HUDEP-2 (cell line): ENCODE data around the gene TCF19.
A peak's percentile ranks its signal among the peaks of the same experiment; 100 is the strongest.
"Not testable (repeated sequence)": the region's sequence is repeated elsewhere in the genome, so short reads cannot be mapped to it uniquely, and the experiment has no call there.

Experiments
- DNase-seq, 76 experiments: peaks; one replicate each; lab custom pipeline; 2025; ENCODE audit not compliant: unreplicated experiment in 76 of 76; lab: John Stamatoyannopoulos, UW

Gene TCF19

DNA sequence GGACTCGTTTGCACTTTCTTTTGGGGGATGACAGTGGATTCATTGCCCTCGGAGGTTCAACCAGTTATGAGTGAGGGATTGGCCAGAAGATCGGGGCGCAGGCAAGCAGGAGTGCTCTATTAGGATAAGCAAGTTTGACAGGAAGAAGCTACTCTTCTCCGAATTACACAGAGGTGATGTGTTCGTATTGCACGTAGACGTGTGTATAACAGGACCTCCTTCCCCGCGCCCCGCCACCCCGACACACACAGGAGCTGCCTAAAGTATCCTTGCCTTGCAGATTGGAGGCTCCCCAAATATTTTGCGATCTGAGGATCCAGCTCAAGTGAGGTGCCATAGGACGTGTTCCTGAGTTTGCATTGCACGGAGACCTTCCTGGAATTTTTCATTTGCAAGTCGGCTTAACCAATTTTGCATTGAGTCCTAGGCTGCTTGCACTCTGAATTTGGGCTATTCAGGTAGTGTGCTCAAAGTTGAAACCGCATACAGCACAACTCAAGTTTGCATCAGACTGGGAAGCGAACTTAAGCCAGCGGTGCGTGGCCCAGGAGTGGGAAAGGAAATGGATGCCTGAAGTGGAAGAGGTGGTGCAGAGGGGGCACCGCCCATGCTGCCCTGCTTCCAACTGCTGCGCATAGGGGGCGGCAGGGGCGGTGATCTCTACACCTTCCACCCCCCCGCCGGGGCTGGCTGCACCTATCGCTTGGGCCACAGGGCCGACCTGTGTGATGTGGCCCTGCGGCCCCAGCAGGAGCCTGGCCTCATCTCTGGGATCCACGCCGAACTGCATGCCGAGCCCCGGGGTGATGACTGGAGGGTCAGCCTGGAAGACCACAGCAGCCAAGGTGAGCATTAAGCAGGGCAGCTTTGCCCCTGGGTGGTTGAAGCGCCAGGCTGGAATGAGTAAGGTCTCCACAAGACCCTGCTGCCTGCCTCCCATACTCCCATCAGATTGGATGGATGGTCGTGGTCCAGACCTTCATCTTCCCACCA is 770 bp downstream of the TCF19 start:
- DNase-seq, result peak in 8 of 76 experiments; percentile 14 to 48 (median 38)

GRCh38 chr6:31161216-31162126 is 3.1 kb downstream of the TCF19 start:
- no peak for DNase-seq

DNA sequence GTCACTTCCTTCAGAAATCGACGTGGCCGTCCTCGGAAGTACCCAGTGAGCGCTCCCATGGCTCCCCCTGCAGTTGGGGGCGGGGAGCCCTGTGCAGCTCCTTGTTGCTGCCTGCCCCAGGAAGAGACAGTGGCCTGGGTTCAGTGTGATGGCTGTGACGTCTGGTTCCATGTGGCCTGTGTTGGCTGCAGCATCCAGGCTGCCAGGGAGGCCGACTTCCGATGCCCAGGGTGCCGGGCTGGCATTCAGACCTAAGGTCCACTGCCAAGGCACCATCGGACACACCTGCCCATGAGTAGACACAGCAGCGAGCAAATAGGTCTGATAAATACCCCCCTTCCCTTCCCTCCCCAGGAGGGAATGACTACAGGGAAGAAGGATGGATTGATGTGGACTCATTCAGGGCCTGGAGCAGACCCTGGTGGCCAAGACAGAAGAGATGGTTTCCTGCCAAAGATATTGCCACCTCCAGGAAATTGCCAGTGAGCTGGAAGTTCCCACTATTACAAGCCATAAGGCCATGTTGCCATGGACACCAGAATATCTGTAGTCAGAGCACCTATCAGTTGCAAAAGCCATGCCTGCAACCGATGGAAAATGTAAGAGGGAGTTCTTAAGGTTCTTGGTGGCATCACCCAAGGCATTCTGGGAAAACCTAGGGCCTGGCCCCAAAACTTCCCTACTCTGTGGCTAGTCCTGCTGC is 4.2 kb downstream of the TCF19 start:
- DNase-seq, result no peak

- DNase-seq, result peak in 8 of 76 experiments; percentile 4 to 33 (median 14)
Observed at GRCh38 chr6:31163922-31164321, 5.5 kb downstream of the TCF19 start.

DNA sequence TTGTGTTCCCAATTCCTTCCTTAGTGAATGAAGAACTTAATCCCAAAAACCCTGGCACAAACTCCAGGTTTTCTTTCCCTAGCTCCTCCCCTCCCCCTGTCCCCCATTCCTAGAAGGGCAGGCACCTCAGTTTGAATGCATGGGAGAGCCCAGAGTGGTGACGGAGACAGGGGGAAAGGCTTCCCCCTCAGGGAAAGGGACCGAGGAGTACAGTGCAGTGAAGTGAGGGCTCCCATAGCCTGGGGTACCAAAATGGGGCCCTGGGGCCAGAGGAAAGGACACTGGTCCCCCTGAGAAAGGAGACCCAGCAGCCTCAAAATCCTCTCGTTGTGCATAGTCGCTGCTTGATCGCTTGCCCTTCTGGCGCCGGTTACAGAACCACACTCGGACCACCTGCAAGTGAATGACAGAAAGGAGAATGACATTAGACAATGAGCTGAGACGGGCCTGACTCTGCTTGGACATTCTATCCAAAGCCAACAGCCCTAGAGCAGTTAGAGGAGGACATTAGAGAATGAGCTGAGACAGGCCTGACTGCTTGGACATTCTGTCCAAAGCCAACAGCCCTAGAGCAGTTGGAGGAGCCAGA is 6.2 kb downstream of the TCF19 start:
- not testable (repeated sequence) for DNase-seq

- not testable (repeated sequence) for DNase-seq
Observed at GRCh38 chr6:31165064-31165832, 6.9 kb downstream of the TCF19 start.

DNA sequence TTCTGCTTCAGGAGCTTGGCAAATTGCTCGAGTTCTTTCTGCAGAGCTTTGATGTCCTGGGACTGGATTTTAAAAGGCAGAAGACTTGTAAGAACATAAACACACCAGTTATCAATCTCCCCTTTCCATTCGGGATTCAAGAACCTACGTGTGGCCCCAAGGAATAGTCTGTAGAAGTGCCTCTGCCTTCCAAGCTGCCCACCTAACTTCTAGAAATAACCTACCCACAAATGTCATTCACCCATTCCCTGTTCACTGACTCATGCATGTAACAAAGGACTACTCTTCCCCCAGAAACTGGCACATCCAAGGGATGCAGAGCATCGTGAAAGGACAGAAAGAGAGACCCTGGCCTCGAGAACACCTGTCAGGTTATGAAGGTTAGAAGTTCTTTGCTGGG is 7.6 kb downstream of the TCF19 start:
- DNase-seq, result no peak

GRCh38 chr6:31168606-31169005 is 10.2 kb downstream of the TCF19 start:
- DNase-seq, result no peak

DNA sequence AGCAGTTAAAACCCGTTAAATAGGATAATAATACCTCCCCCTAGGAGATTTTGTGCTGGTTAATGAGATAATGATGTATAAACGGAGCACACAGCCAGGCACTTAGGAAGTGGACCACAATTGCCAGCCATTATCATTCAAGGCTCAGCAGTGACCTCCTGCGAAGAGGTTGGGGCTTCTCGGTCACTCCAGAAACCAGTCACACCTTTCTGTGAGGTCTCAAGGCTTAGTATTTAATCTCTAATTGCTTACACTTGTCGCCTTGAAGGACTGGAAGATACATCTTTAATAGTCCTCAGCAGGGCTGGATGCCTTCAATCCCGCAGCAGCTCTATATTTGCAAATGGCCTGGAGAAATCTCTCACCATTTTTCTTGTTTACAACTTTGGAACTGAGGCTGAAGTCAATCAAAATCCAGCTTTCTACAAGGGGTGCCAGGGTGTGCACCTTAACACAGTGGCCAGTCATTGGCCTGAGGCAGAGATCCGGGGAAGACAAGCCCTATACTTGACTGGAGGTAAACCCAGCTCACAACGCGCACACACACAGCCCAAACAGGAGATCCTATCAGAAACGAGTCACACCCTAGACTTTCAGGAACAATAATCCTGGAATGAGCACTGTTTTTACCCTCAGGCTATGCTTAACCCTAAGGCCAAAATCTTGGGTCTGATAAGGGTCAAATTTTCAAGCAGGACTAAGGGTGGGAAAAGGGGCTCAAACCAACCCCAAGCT is 10.9 kb downstream of the TCF19 start:
- DNase-seq, result no peak

GRCh38 chr6:31169858-31170599 is 11.6 kb downstream of the TCF19 start:
- not testable (repeated sequence) for DNase-seq

- no peak for DNase-seq
Observed at GRCh38 chr6:31170600-31170881, 12.2 kb downstream of the TCF19 start, which contains the start of gene POU5F1. TSS of gene POU5F1 (minus strand) at chr6:31170682. CDS start at chr6:31170620, 62 bp downstream.

DNA sequence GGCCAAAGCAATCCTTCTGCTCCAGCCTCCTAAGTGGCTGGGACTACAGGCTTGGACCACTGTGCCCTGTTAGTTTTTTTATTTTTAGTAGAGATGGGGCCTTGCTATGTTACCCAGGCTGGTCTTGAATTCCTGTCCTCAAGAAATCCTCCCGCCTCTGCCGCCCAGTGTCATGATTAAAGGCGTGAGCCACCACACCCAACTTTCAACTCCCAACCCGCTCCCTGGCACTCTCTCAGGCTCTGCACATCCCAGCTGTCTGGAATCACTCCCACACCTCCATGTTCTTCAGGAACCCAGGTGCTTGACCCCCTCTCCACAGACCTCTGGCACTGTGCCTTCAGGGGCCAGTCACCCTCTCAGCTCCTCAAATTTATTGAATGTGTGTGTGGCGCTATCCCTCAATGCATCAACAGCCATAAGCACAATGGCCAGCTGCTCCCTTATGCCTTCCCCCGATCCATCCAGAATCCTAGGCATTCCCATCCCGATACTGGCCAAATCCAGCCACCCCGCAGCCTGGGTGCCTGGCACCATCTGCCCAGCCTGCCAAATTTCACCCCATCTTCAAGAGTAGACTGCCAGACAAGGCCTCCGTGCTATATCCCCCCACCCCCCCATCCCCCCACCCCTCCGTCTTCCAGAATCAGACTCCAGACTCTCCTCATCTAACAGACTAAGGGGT is 12.7 kb downstream of the TCF19 start:
- peak in 1 of 76 experiments; percentile 12 for DNase-seq

DNA sequence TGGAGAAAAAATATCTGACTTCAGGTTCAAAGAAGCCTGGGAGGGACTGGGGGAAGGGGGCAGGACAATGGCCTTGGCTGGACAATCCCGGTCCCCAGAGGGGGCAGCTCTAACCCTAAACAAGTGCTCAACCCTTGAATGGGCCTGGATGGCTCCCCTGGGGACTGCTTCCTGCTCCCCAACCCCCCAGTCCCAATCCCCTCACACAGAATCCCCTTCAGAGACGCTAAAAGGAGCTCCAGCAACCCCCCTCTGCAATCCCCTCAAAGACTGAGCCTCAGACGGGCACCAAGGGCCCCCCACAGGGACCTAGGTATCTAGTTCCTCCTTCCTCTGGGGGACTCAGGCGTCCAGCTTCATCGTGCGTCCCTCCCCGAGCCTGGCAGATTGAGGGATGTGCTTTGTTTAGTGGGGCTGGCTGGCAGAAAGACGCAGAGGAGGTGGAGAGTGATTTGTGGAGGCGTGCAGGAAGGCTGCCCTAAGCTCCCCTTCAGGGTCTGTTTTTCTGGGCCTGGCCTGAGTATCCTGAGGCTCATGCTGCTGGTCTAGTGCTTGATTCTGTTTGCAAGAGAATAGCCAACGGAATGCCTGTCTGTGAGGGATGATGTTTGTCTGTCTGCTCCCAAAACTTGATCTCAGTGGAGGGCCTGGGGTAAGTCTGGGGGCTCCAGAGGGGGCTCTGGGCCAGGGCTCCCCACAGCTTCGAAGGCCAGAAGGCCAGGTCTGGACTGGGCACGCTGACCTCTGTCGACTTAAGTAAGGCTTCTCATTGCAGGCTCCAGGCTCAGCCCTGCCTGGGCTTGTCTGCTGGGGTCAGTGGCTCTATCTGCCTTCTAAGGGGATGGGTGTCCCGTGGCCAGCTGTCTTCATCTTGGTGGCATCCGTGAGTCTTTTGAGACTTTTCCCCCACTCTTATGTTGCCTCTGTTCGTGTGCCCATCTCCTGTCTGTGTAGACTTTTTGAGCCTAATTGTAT is 13.8 kb downstream of the TCF19 start:
- no peak for DNase-seq

DNA sequence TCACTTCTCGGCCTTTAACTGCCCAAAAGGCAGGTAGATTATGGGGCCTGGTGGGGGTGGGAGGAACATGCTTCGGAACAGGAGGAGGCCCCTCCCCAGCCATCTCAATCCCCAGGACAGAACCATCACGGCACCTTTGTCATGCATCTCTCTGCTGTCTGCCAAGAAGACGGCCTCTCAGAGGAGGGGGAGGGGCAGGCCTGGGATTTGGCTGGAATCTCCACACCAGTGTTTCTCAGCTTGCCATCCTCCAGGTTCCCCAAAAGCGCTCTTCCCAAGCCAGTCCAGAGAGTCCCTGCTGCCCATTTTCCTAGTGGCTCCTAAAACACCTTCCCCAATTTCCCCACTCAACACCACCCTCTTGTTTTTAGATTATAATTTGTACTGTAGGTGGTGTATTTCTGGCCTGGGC is 14.6 kb downstream of the TCF19 start:
- DNase-seq, result no peak

DNA sequence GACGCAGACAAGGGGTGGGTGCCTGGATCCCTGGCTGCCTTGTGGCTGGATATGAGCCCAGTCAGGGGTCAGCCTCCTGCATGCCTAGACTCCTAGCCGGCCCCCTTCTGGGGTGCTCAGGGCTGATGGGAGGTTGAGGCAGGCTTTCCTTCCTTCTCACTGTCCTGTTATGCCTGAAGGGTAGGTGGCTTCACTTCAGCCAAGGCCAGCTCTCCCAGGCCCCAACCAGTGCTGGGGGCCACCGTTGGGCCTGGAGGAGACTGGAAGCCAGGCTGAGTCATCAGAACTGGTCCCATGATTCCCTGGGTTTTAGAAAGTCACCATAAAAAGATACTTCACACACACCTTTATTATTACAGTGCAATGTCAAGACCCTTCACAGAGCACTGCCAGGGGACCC is 15.0 kb downstream of the TCF19 start:
- no peak for DNase-seq

DNA sequence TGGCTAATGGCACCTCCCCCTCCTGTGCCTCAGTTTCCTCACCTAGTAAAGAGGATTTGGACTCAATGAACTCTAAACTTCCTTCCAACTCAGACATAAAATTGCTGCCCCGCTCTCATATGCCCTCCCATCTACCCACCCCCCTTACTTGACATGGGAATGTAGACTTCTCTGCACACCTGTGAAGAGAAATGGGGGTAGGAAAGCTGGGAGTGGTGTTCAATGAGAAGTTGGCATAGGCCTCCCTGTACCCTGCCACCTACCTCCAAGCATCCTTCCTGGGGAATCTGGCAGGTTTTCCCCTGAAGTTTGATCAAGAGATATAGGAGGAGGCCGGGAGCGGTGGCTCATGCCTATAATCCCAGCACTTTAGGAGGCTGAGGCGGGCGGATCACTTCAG is 16.0 kb downstream of the TCF19 start:
- no peak for DNase-seq

GRCh38 chr6:31175971-31176370 is 17.6 kb downstream of the TCF19 start:
- DNase-seq, result peak in 43 of 76 experiments; percentile 13 to 73 (median 33)
